Left renal pelvis (tissue), 4 donors: ENCODE measurements around the gene PTPN3. TPM values are rescaled to one million over a fixed set of nuclear protein-coding genes. Genes with fewer than 3 reads are reported as not detected.
"Not testable (repeated sequence)": the region's sequence is repeated elsewhere in the genome, so short reads cannot be mapped to it uniquely, and the experiment has no call there.

ENCODE experiments used
- DNase-seq, 4 donors: peaks; one replicate each; pipeline ENCODE4 v3.0.0-alpha.2; 2013; ENCODE audit warnings: low read depth in 4 of 4, low spot score in 3 of 4
- polyA plus RNA-seq, 4 donors: library from polyadenylated mRNA; unstranded; fragments of 120-200 nt; gene quantifications; one replicate each; pipeline ENCODE4 v1.2.1, GENCODE V29; 2013; ENCODE audit not compliant: insufficient read length in 4 of 4

The PTPN3 gene, protein sequence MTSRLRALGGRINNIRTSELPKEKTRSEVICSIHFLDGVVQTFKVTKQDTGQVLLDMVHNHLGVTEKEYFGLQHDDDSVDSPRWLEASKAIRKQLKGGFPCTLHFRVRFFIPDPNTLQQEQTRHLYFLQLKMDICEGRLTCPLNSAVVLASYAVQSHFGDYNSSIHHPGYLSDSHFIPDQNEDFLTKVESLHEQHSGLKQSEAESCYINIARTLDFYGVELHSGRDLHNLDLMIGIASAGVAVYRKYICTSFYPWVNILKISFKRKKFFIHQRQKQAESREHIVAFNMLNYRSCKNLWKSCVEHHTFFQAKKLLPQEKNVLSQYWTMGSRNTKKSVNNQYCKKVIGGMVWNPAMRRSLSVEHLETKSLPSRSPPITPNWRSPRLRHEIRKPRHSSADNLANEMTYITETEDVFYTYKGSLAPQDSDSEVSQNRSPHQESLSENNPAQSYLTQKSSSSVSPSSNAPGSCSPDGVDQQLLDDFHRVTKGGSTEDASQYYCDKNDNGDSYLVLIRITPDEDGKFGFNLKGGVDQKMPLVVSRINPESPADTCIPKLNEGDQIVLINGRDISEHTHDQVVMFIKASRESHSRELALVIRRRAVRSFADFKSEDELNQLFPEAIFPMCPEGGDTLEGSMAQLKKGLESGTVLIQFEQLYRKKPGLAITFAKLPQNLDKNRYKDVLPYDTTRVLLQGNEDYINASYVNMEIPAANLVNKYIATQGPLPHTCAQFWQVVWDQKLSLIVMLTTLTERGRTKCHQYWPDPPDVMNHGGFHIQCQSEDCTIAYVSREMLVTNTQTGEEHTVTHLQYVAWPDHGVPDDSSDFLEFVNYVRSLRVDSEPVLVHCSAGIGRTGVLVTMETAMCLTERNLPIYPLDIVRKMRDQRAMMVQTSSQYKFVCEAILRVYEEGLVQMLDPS
- 10 to 100 TPM in 3 of 4 donors, 1 to 10 TPM in 1; 3.2 to 56.4 (median 51.1) TPM for polyA plus RNA-seq

DNA sequence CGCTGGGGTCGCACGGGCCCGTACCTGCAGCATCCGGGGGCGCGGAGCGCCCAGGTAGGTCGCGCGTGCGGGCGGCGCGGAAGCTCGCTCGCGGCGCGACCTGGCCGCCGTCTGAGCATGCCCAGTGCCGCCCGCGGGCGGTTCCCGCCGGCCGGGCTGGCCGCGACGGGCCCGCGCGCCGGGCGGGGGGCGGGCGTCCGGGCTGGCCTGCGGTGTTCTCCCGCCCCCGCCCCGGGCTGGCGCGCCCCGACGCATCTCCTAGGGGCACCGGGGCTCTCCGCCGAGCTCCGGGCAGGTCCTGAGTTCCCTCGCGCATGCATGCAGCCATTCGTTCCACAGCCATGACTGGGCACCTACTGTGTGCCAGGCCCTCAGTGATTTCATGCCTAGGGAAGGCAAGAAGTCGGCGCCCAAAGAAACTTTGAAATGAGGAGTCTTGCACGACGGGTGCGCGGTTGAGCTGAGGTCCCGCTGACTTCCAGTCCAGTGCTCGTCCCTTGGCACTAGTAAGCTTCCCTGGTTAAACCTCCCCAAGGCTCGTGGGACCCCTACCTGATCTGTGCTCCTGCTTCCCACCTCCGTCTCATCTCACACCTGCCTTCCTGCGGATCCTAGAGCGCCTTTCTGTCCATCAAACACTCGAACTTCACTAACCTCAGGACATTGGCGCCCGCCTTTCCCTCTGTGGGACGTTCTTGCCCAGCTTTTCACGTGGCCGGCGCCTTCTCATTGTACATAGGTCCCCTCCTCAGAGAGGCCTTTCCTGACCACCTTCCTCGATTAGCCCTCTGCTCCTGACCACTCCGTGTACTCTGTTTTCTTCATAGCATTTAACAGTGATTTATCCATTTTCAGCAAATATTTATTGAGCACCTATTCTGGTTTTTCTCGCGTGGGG is at the start of gene PTPN3:
Gene PTPN3, minus strand, starts transcription at position 113 of the 898 bp plus-strand sequence. CDS start 34,873 bp downstream, outside the sequence.
- DNase-seq, result no peak

DNA sequence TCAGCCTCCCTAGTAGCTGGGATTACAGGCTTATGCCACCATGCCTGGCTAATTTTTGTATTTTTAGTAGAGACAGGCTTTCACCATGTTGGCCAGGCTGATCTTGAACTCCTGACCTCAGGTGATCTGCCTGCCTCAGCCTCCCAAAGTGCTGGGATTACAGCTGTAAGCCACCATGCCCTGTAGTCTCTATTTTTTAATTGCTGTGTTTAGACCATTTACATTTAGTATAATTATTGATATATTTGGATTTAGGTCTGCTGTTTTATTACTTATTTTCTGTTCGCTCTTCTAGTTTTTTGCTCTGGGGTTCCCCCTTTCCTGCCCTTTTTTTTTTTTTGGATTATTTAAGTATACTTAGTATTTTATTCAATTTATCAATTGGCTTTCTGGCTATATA is 46.8 kb upstream of the PTPN3 start:
- DNase-seq, result not testable (repeated sequence)

DNA sequence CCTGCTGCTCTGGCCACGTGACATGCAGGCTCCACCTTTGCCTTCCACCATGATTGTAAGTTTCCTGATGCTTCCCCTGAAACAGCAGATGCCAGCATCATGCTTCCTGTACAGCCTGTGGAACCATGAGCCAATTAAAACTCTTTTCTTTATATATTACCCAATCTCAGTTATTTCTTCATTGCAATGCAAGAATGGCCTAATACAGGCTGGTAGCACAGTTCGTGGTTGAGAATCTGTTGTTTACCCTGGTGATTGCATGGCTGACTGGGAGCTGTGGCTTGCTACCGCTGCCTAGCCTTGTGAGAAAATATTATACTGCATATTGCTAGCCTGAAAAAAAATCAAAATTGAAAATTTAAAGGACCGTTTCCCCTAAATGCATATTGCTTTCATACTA is 44.8 kb upstream of the PTPN3 start:
- no peak for DNase-seq

DNA sequence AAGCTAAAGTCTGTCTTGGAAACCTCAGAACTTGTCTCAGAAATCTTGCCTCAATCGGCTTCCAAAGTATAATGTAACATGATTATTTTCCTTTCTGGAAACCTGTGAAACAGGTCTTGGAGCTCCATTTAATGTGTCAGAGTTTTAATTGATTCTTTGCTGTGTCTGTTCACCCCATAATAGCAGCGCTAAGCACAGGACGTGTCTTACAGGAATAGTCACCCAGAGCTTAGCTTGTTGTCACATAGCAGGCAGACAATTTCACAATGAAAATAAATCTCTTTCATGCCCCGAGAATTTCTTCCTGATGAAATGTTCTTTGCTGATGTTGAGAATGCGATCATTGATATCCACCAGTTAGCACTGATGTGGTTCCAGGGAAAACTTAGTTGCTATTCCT is 40.2 kb upstream of the PTPN3 start:
- no peak for DNase-seq

DNA sequence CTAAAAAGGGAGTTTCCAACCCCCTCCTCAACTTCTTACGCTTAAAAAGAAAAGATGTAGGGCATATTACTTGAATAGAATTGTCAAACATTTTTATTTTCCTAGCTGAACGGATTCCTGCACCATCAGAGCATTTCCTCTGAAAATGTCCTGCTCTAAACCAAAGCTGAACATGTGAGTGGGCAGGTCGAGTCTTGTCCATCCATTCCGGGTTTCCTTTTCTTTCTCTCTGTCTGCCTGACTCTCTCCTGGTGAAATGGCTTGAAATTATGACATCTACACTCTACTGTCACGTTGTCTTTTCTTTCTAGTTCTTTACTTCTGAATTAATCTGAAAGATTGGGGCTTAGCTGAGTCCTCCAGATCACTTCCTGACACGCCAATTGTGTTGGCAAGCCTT is 39.2 kb upstream of the PTPN3 start:
- DNase-seq, result no peak

DNA sequence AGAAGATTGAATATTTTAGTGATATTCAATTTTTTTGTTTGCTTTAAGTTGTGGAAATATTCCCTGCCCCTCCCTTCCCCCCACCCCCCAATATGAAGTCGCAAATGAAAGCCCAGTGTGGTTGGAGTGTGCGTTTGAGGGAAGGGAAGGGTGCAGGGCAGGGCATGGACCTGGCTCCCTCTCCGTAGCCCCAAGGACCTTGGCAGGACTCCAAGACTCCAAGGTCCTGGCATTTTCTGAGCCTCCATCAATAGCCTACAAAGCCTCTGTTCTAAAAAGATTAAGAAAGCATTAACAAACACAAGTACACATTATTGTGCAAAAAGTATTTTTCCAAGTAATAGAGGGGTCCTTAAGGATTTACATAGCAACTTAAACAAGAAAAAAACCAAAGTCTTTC is 38.8 kb upstream of the PTPN3 start:
- no peak for DNase-seq

DNA sequence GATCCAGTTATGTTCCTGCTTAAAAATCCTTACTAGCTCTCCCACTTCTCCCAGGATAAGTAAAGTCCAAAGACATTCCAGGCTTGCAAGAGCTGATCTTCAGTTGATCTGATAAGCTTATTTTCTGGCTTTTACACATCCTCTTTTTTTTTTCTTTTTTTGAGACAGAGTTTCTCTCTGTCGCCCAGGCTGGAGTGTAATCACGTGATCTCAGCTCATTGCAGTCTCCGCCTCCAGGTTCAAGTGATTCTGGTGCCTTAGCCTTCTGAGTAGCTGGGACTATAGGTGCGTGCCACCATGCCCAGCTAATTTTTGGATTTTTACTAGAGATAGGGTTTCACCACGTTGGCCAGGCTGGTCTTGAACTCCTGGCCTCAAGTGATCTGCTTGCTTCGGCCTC is 37.3 kb upstream of the PTPN3 start:
- no peak for DNase-seq

DNA sequence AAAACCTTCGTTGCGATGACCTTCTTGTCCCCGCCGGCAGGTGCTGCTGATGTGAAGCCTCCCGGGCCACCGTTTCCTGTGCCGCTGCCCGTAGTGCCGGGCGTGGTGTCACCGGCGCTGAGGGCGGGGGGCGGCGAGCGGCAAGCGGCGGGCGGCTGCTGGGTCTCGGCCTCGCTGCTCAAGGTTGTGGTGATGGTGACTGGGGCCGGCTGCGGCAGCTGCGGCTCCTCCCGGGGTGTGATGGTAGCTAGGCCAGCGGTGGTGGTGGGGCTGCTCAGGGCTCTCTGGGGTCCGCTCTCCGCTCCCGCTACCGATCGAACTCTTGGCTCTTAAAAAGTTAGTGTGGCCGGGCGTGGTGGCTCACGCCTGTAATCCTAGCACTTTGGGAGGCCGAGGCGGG is 36.0 kb upstream of the PTPN3 start:
- no peak for DNase-seq

DNA sequence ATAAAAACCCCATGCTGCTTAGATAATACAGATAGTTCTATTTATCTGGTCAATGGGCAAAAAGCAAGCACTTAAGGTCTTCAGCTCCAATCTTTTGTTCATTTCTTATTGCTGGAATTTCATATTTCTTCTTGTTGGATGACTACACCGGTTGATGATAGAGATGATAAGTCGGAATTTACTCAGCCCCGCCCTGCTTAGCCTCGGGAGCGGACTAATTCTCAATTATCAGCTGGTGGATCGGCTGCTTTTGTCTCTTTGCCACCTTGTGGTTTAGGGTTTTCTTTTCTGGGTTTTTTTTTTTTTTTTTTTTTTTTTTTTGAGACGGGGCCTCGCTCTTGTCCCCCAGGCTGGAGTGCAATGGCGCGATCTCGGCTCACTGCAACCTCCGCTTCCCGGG is 34.5 kb upstream of the PTPN3 start:
- DNase-seq, result not testable (repeated sequence)

DNA sequence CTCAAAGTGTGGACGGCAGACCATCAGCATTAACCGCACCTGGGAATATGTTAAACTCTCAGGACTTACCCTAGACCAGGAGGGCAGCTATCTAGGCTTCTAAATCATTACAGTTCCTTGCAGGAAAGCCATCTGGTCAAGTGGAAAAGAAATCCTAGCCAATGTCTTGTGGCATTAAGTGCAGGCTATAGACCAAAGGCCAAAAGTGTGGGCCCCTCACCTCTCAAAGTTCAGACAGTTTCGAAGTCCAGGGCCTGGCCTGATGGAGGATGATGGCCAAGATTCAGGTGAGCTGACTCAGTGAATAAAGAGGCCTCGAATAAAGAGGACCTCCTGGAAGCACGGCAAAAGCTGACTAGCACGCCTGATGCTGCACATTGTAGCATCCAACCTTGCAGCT is 24.0 kb upstream of the PTPN3 start:
- no peak for DNase-seq

DNA sequence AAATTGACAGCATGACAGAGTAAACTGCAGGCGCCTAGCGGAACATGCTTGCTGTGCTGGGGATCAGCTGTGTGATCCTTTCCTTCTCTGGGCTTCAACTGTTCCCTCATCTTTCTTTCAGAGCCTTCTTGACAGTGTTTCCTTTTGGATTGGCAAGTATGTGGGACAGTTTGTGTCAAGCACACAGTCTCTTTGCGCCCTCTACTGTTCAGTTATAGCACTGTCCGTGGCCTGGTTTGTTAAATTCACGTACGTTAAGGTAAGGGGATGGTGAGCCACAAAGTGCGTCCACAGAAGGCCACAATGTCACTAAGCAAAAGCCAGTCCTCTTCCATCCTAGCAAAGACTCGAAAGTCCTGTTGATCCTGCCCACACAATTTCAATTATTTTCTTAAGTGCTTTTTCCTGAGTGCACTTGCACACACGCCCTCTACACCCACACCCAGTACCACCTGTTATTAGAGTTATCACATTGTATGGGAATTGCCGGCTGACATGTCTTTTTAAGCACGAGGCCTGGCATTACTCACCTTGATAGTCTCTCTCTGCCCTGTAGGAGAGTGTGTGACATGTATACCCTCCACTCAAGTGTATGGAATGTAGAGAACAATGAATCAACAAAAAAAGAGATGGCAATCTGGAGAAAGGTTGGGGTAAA is 22.5 kb upstream of the PTPN3 start:
- DNase-seq, result no peak

DNA sequence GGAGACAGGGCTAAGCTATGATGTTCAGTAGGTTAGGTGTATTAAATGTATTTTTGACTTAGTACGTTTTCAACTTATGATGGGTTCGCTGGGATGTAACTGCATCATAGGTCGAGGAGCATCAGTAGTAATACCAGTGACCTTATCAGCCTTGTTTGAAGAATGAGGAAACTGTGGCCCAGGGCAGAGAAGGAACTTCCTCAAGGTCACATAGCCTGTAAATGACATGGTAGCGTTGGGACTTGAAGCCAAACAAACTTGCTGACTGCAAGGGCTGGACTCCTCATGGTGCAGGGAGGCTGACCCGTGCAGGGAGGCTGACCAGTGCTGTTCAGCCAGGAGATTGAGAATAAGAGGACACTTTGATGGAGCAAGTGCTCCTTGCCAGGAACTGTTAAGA is 21.3 kb upstream of the PTPN3 start:
- DNase-seq, result no peak

DNA sequence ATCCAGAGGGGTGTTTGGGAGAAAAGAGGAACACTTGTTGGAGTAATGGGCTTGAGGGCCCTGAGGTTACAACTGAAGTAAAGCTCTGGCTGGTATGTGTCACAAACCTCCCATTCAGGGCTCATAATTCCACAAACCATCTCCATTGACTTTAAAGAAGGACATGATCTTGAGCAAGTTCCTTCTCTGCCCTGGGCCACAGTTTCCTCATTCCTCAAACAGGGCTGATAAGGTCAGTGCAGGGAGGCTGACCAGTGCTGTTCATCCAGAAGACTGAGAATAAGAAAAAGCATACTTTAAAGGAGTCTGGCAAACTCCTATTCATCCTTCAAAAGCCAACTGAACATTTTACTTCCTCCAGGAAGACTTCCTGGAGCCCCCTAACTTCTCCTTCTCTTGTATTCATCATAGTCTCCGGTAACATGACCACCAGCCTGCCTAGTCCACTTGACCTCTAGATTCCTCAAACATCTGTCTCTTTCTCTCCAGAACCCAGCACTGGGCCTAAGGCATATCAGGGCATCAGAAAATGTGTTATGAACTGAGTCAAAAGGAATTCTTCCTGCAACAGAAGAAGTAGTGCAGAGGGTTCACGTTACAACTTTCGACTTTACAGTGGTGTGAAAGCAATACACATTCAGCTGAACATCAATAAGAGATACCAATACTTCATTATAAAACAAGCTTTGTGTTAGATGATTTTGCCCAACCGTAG is 20.7 kb upstream of the PTPN3 start:
- DNase-seq, result no peak

DNA sequence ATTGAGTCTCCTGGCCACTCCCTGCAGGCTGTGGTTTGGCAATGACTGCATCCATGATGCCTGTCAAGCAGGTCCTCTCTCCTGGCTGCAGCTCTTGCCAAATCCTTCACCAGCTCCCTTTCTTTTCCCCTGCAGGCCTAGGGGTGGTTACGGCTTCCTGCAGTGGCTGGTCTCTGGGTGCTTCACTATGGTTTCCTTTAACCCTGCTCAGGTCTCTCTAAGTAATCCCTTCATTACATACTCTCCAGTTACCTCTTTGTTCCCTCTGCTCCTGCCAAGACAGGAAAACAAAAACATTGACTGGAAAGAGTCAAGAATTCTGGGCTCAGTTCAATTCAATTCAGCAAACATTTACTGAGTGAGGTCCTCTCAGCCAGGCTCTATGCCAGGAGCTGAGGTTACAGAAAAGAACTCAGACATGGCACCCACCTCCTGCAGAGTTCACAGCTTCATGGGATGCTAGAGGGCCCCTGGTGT is 19.8 kb upstream of the PTPN3 start:
- no peak for DNase-seq

DNA sequence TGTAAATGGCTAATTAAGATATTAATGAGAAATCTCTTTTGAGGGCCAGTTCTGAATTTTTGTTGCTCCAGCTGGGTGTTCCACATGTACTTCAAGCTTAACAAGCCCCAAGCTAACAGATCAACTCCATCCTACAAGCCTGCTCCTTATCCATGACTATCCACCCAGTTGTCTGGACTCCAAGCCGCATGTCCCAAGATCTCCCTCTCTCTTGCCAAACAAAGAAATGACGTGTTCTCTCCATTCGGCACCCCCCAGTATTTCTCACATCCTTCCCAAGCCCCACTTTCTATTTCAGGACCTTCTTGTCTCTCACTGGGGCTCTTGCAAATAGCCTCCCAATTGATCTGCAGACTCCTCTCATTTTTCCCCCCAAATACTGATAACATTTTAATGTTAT is 15.8 kb upstream of the PTPN3 start:
- no peak for DNase-seq

DNA sequence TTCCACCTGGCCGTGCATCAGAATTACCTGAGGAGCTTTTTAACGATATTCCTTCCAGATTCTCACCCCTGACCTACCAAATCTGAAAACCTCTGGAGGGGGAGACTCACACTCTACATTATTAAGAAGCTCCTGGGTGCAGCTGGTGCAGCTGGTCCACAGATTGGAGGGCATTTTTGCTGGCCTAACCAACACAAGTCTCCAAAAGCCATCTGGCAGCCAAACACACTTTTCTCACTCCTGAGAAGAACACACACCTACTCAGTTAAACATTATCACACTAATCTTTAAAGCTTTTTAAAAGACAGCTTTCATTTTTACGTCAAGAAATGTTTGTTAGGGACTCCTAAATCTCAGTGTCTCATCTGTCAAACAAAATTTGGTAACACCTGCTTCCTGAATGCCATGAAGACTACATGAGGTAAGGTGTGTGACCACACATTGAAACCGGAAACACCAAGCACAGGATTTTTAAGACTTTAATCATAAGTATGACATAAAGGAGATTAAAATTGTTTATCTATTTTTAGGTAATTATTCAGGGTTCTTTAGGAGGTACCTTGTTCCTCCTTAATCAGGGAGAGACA is 14.2 kb upstream of the PTPN3 start:
- no peak for DNase-seq

DNA sequence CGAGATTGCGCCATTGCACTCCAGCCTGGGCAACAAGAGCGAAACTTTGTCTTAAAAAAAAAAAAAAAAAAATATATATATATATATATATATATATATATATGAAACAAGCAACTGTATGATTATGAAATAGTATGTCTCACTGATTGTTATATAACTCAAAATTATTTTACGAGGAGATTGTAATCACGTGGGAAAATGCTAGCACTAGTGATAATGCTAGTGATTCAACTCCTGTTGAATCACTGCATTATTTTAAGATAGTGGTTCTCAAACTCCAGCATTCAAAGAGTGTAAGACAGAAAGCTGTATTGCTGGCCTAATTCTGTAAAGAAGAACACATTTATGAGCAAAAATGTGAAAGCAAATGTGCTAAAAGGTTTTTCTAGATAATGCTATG is 12.4 kb upstream of the PTPN3 start:
- DNase-seq, result no peak

DNA sequence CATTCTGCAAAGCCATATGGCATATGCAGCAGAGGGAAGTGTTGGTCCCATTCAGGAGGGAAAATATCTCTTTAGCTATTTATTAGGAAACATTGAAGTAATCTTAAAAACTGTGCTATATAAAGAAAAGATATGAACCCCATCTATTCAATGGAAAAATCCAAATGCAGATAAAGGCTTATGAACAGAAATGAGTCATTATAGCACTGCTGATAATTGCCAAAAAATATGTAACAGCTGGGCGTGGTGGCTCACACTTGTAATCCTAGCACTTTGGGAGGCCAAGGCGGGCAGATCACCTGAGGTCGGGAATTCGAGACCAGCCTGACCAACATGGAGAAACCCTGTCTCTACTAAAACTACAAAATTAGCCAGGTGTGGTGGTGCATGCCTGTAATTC is 11.9 kb upstream of the PTPN3 start:
- not testable (repeated sequence) for DNase-seq

DNA sequence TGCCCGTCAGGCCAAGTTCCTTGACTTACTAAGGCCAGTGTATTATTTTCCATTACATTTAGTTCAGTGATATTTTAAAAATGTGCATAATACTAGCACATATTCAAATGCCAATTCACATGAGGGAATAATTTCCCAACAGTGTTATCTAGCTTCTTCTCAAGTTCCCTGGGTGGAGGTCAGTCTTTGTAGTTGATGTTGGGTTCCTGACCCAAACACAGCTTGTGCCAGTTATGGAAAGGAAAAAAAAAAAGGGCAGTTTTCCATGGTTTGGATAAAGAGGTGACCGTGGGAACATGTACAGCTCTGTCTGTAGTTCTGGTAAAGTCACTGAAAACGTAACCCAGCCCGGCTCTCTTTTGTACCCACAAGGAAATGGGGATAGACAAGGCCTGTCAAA is 11.5 kb upstream of the PTPN3 start:
- no peak for DNase-seq
